NCI-H82 treated with DMSO at 0.1 percent for 48 hours (cell line): ENCODE results near the gene HSPA1L.

Experiments used
- DNase-seq: peaks from one replicate; lab custom pipeline; 2025; ENCODE audit not compliant: unreplicated experiment; lab: John Stamatoyannopoulos, UW

Gene HSPA1L

DNA sequence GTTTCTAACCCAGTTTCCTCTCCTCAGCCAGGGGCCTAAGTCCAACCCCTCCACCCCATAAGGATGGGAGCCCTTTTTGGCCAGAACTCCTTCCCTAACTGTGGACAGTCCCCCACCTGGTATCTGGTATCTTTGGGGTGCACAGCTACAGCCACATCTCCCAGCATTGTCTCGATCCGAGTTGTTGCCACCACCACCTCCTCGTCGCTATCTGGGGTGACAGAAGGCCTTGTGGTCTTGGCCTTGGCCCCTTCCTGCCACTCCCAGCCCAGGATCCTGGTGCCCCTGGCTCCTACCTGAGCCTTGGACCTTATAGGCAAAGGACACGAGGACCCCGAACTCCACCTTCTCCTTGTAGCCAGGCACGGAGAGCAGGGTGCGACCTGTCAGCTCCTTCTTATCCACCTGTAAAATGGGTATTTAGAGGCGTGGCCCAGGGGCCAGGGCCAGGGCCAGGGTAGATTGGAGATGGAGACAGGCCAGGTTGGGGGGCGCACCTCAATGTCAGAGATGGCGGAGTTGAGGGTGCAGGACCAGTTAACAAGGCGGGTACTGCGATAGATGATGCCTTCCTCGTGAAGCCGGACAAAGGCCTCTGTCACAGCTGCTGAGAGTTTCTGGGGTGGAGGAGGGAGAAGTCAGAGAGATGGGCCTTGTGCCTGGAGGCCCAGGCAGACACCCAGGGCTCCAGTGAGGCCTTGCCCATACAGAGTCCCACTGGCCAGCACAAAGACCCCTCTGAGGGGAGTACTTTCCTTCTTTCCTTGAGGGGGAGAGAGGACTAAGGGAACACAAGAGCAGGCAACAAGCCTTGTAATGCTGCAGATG, 30.8 kb downstream of the HSPA1L start:
- no peak for DNase-seq

DNA sequence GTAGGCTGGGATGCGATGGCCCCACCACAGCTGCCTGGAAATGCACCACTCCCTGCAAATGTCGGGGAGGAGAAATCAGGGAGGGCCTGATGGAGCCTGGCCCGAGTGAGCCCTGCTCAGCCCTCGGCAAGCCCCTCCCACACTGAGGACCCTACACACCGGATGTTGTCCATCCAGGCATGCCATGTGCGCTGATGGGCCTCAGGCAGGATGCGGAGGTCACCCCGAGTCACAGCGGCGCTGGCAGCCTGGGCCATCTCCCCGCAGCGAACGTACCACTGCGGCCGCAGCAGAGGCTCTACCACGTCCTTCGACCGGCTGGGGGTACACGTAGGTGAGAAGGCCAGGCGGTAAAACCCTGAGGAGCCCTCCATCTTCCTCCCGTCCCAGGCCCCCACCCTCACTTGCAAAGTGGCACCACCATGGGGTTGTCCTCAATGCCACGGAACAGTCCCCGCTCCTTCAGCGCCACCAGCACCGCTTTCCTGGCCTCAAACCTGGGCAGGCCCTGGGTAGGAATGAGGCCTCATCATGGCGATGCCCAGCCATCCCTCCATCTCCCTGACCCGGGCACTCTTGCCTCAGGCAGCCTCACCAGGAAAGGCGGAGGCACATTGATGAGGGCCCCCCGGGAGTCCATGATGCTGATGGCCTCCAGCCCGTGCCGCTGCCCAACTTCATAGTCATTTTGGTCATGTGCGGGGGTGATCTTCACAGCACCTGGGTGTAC, 32.8 kb downstream of the HSPA1L start:
- no peak for DNase-seq

DNA sequence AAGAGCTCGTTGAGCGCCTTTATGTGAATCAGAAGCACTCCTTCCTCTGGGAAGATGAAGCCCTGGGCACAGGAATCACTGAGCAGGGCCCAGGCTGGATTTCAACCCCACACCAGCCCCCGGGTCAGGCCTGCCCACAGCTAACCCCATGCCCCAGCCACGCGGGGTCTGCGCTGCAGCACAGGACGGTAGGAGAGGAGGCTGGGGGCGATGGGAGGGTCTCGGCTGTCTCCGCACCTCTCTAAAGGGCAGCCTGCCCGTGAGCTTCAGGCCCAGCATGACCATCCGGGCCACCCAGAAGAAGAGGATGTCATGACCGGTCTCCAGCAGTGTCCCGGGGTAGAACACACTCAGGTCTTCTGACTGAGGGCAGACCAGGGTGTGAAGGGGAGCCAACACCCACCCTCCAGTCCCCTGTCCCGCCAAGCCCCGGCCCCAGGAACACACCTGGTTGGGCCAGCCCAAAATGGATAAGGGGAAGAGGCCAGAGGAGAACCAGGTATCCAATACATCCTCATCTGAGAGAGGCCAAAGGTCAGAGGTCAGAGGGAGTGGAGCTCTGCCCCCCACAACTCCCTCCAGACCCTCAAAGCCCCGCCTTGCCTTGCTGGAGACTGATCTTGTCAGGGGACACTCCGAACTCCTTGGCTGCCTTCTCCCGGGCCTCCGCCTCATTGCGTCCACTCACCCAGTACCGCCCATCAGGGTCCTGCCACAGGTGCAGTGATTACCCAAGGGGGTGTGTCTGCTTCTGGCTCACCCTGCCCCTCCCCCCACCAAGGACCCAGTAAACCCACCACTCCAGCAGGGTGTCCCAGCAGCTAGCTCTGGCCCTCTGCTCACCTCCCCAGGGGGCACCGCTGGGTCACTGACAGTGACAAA, 33.6 kb downstream of the HSPA1L start:
- no peak for DNase-seq

DNA sequence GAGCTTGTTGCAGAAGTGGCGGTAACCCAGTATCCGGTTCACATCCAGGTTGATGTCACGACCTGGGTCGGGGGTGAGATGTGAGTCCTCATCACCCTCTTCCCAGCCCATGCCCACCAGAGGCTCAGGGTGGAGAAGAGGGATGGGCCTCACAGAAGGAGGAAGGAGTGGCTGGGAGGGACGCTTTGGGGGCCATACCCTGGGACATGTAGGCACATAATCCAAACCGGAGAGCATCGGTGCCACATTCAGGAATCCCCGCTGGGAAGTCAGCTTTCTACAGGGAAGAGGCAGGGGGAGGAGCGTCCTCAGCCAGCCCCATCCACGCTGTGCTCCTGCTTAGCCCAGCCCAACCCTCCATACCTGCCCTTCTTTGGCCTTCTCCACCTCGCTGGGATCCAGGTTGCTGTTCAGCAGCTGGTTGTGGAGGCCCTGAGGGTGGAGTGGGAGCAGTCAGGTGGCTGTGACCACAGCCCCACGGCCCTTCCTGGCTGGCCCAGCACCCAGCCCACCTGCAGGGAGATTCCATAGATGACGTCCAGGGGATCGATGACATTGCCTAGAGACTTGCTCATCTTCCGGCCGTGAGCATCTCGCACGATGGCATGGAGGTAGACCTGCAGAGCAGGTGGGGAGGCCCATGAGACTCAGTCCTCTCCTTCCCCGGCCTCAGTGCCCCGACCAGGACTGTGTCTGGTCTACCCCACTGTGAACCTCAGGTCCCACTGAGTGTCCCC, 34.4 kb downstream of the HSPA1L start:
- no peak for DNase-seq

DNA sequence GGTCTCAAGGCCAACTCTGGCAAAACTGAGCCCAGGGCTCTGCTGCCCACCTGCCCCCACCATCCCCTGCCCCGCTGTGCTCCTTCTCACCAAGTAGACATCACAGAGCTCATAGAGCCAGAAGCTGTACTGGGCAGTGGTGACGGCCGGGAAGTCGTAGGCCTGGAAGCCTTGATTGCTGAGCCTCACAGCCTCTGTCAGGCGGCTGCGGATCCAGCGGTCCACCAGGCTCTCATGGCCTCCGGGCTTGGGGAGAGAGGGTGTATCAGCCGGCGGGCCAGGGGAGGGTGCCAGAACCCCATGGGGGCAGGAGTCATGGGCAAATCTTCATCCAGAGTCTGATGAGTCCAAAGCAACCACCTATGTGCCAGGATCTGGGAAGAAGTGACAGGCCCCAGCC, 35.2 kb downstream of the HSPA1L start:
- no peak for DNase-seq

DNA sequence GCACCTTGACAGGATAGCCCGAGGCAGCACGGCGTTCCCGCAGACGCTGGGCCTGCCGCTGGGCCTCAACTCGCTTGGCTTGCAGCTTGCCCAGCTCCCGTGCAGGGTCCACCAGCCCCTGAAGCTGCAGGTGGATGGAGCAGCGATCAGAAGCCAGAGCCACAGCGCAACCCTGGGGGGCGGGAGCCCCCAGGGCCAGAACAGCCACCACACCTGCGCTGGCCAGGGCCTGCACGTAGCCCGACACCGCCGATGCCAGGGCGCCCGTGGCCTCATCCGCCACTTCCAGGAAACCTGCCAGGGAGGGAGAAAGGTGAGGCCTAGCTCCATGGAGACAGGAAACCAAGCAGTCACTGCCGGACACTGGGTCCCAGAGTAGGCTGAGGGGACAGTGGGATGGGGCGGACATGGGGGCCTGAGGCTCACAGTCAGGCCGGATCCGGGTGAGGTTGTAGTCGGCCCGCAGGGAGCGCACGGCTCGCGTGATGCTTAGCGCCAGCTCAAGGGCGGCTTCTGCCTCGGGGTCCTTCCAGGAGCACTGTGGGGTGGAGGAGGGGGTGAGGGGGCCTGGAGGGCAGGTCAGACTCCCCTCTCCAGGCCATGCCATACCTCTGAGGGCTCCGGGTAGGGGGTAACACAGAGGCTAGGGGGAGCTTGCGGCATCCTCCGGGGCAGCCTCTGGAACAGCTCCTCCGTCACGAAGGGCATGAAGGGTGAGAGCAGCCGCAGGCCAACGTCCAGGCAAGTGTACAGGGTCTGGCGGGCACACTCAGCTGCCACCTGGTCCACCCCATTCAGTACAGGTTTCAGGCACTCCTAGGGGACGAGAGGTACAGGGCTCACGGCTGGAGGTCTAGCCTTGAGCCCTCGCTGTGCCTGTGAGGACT, 35.8 kb downstream of the HSPA1L start:
- no peak for DNase-seq

DNA sequence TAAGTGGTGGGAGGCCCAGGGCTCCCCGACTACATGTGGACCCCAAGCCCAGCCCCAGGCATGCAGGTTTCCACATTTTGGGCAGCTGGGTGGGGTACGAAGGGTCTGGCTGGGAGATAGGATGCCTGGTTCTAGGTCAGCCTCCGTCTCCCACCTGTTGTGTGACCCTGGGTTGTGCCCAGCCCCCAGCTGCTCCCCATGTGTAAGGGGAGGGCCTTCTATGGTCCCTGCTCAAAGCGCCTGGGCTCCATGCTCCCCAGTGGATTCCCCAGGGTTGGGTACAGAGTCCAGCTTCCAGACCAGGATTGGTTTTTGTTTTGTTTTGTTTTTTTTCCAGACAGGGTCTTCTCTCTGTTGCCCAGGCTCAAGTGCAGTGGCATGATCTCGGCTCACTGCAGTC, 36.9 kb downstream of the HSPA1L start:
- no peak for DNase-seq

DNA sequence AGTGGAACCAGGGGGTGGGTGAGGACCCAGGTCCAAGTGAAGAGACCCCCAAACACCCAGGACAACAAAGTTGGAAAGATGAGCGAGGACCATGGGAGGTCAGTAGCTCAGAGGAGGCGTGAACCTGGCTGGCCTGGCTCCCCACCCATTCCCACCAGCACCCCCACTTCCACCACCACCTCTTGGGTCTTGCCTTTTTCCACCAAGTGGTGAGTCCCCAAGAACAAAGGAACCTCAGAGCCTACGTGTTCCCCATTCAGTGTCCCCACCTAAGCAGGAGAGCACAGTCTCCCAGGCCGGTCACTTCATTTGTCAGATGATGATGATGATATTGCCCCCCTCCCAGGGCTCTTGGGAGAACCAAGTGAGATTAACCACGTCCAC, 37.4 kb downstream of the HSPA1L start:
- no peak for DNase-seq

DNA sequence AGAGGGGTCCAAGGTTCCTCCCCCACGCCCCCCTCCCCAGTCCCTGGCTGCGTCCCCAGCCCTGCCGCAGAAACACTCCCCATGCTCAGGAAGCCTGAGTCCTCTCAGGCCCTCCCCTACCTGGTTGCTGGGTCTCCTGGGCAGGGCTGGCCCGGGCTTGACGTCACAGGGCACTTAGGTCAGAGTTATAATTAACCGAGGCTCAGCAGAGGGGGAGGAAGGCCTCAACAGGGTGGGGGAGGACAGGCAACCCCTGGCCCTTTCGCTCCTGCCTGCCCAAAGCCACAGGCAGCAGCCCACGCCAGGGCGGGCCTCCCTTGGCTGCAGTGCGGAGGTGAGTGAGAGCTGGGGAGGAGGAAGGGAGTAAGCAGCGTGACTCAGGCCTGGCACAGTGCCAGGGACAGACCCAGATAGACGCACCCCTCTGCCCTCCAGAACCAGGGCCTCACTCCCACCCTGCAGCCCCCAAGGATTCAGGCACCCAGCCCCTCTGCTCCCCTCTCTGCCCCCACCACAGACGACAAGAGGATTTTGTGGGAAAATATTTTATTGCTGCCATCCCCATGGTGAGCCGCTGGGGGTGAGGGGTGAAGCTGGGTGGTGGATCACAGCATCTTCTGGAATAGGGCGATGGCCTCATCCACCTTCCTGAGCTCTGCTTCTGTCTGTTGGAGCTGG, 38.0 kb downstream of the HSPA1L start, which contains the start of gene VWA7:
TSS of gene VWA7 (minus strand) at position 340 of the 678 bp plus-strand sequence. CDS start 549 bp downstream, outside the sequence.
- DNase-seq: peak; percentile 17

DNA sequence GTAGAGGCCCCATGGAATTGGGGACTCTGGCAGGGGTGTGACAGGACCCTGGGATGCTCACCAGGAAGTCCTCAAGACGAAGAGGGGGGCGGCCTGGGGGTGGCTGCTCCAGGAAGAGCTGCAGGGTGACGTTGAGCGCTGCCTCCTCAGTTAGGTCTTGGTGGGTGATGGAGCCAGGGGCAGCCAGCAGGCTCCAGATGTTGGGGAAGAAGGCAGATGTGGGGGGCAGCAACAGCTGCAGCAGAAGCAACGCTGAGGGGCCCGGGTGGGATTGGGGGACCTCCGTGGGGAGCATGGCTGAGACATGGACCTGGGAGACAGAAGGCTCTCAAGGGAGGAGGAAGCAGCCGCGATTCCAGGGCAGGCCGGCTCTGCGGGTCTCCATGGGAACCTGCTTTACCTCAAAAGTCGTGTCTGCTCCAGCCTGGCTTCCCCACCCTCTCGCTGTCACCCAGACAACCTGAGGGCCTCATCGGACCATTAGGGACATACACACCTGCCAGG, 38.5 kb downstream of the HSPA1L start:
- DNase-seq: no peak

DNA sequence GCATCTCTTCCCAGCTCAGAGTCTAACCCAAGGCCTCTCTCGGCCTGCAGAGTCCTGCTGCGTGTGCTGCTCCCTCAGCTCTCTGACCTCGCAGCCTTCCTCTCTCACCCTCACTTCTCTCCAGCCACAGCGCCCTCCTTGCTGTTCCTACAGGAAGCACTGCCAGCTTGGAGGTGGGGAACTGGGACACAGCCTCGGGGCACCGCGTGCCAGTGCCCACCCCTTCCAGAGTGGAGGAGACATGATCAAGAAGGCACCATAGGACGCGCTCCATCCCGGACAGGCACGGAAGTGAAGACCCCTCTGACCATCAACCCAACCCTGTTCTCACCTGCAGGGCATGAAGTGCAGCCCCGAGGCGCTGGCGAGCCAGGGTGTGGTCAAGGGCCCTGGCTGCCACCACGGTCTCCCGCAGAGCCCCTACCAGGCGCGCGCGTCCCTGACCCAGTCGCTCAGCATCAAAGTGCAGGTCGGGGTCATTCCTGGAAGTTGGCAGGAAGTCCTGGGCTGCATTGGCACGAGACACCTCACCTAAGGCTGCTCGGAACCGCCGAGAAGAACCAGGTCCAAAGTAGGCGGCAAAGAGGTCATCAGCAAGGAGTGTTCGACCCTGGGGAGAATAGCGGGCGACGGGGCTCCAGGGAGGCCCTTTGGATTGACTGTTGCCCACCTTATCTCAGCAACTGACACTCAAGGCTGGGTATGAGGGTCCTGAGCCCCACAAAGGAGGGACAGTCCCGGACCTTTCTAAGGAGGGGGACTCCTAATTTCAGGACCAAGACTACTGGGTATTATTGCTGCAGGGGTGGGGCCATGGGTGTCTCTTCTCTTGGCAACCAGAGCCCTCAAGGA, 39.2 kb downstream of the HSPA1L start:
- DNase-seq: no peak

DNA sequence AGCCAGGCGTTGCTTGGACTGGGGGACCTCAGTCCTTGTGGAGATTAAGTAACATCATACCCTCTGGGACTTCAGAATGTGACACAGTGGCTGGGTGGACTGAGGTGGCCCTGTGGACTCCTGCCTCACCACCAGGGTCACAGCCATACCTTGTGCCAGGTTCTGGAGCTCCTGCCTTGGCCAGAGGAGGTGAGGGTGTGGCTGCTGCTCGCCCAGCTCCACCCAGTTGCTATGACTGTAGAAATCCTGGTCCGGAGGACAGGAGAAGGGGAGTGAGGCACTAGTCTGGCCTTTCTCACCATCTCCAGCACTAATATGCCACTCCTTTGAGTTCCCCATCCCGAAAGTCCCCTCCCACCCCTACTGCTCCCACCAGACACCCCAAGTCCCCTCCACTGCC, 39.9 kb downstream of the HSPA1L start:
- no peak for DNase-seq

DNA sequence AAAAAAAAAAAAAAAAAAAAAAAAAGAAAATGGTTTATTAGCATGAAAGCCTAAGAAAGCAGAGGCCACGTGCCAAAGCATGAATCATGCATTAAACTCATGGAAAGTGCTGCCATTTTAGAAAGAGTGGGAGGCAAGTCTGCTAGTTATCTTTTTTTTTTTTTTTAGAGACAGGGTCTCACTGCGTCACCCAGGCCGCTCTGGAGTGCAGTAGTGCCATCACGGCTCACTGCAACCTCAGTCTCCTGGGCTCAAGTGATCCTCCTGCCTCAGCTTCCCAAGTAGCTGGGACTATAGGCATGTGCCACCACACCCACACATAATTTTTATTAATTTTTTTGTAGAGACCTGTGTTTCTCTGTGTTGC, 43.1 kb downstream of the HSPA1L start:
- DNase-seq: no peak

DNA sequence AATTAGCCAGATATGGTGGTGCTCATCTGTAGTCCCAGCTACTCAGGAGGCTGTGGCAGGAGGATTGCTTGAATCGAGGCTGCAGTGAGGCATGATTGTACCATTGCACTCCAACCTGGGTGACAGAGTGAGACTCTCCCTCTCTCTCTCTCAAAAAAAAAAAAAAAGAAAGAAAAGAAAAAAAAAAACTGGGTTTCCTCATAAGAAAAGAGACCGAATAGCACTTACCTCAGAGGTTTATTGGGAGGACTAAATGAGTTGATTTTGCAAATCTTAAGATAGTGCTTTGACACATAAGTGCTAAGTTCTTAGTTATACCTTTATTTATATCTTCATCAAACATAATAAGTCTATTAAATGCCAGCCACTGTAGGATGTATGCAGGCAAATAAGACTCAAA, 44.2 kb downstream of the HSPA1L start:
- no peak for DNase-seq

DNA sequence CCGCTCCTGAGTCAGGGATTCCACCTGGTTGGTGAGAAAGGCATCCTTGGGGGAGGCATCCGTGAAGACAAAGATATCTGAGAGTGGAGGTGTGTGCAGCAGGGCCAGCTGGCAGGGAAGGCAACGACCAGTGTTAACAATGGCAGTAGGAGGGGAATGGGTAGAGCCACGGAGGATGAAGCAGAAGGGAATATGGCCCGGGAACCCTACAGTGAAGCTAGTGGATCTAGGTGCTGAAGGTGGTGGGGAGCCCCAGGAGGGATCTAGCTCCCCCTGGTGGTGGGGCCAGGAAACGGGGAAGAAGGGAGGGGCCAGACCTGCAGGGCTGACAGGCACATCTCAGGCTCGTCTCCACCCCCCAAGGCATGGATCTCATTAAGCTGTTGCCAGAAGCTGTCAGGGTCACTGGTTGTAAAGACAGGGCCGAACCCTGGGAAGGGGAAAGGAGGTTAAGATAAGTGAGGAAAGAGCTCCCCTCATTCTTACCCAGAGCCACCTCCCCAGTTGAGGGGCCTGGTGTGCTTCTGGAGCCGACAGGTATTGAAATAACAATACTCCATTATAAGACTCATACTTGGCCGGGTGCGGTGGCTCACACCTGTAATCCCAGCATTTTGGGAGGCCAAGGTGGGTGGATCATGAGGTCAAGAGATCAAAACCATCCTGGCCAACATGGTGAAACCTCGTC, 45.3 kb downstream of the HSPA1L start:
- peak; percentile 78 for DNase-seq

DNA sequence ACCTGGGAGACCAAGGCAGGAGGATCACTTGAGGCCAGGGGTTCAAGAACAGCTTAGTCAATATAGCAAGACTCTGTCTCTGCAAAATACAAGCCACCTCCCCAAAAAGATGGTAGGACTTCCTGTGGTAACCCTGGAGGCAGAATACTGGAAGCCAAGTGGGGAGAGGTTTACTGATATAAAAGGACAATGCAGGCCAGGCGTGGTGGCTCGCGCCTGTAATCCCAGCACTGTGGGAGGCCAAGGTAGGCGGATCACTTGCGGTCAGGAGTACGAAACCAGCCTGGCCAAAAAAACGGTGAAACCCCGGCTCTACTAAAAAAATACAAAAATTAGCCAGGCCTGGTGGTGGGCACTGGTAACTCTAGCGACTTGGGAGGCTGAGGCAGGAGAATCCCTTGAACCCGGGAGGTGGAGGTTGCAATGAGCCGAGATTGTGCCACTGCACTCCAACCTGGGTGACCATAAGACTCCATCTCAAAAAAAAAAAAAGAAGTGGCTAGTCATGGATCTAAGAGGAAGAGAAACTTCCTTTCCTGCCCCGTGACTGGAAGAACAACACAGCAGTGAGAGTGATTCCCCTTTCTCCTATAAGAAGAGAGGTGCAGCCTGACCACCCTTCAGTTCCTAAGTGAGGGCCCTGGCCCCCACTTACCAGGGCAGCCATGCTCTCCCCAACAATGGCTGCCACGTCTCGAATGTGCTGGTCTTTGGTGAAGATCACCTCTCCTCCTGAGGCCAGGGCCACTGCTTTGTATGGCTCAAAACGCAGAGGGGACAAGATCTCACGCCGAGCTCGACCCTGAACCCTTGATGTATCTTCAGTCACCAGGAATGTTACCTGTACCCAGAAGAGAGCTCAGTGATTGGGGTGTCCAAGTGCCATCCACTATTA, 46.5 kb downstream of the HSPA1L start:
- DNase-seq: no peak
